ENCODE data around the gene IFITM2.
"Not testable (repeated sequence)": the region's sequence is repeated elsewhere in the genome, so short reads cannot be mapped to it uniquely, and the experiment has no call there.

GRCh38 chr11:314554-314875, 6.9 kb downstream of the IFITM2 start:
- not testable (repeated sequence) for TF ChIP-seq CTCF (conservative IDR thresholded peaks at IDR 0.05; ENCODE audit: low read length); EZH2phosphoT487 (IDR thresholded peaks at IDR 0.05; ENCODE audit: borderline replicate concordance)
